DOHH2 (cell line): ENCODE measurements around the gene OPN4.

Source experiments
- H3F3A ChIP-seq: fragments of 200-600 bp; sonication (generic), shearing (Covaris generic); 2 replicates; pipeline ENCODE4 v1.6.0; 2016; ENCODE audit warnings: antibody characterized with exemption, mild to moderate bottlenecking; ENCODE audit not compliant: control insufficient read depth, insufficient read depth
- H3K27ac ChIP-seq: fragments of 200-600 bp; sonication (generic); 2 replicates; pipeline ENCODE4 v1.5.1; 2014; ENCODE audit warnings: low read depth, mild to moderate bottlenecking, low read length, moderate library complexity
- H3K27me3 ChIP-seq: fragments of 200-600 bp; sonication (generic); 2 replicates; pipeline ENCODE4 v1.6.1; 2014; ENCODE audit warnings: mild to moderate bottlenecking, low read length, mixed read lengths; ENCODE audit not compliant: control insufficient read depth
- H3K36me3 ChIP-seq: fragments of 200-600 bp; sonication (generic); 2 replicates; pipeline ENCODE4 v1.6.1; 2014; ENCODE audit warnings: mild to moderate bottlenecking, low read length, moderate library complexity, mixed read lengths; ENCODE audit not compliant: control insufficient read depth
- H3K4me1 ChIP-seq: fragments of 200-600 bp; sonication (generic); 2 replicates; pipeline ENCODE4 v1.6.1; 2014; ENCODE audit warnings: mild to moderate bottlenecking, low read length, mixed read lengths; ENCODE audit not compliant: control insufficient read depth
- H3K4me2 ChIP-seq: fragments of 200-600 bp; sonication (generic); 2 replicates; pipeline ENCODE4 v1.6.0; 2014; ENCODE audit warnings: mild to moderate bottlenecking, low read length, moderate library complexity
- H3K4me3 ChIP-seq: fragments of 200-600 bp; sonication (generic); 2 replicates; pipeline ENCODE4 v1.5.1; 2014; ENCODE audit warnings: mild to moderate bottlenecking, low read length, mixed read lengths
- H3K79me2 ChIP-seq: fragments of 200-600 bp; sonication (generic); 2 replicates; pipeline ENCODE4 v1.6.1; 2014; ENCODE audit warnings: mild to moderate bottlenecking, low read length, mixed read lengths; ENCODE audit not compliant: control insufficient read depth
- H3K9me2 ChIP-seq: fragments of 200-600 bp; sonication (generic); replicated peaks from 2 replicates; pipeline ENCODE4 v1.6.1; 2014; ENCODE audit warnings: mild to moderate bottlenecking, low read length, mixed read lengths; ENCODE audit not compliant: control insufficient read depth
- H3K9me3 ChIP-seq: fragments of 200-600 bp; sonication (generic); 2 replicates; pipeline ENCODE4 v1.6.1; 2014; ENCODE audit warnings: antibody characterized with exemption, low read length, mixed read lengths; ENCODE audit not compliant: control insufficient read depth, insufficient read depth
- H4K20me1 ChIP-seq: fragments of 200-600 bp; sonication (generic); 2 replicates; pipeline ENCODE4 v1.6.0; 2014; ENCODE audit warnings: low read depth, mild to moderate bottlenecking, antibody characterized with exemption, low read length, moderate library complexity; ENCODE audit not compliant: control insufficient read depth, insufficient read depth
- EZH2phosphoT487 ChIP-seq: fragments of 200-600 bp; sonication (generic); IDR thresholded peaks from 2 replicates; pipeline ENCODE4 v1.6.1; 2017; ENCODE audit warnings: borderline replicate concordance, mild to moderate bottlenecking, antibody characterized with exemption, low read length, moderate library complexity, mixed read lengths
- TF ChIP-seq, protein P1 (sequence below): fragments of 200-600 bp; sonication (generic); IDR thresholded peaks from one replicate; pipeline ENCODE4 v1.5.1; 2014; ENCODE audit warnings: antibody characterized with exemption, mild to moderate bottlenecking, low read depth, low read length; ENCODE audit not compliant: poor library complexity, severe bottlenecking

OPN4 gene

GRCh38 chr10:86628311-86628710, 26.0 kb upstream of the OPN4 start:
- H3K9me2 ChIP-seq: no peaks in the 10 kb centered on the region
- H3F3A ChIP-seq: no peaks in the 10 kb centered on the region
- H4K20me1 ChIP-seq: no peaks in the 10 kb centered on the region
- no peaks in the 10 kb centered on the region for H3K79me2 ChIP-seq
- no peak overlapping the region for H3K4me2 ChIP-seq
- no peaks in the 10 kb centered on the region for H3K27me3 ChIP-seq
- TF ChIP-seq, protein P1, sequence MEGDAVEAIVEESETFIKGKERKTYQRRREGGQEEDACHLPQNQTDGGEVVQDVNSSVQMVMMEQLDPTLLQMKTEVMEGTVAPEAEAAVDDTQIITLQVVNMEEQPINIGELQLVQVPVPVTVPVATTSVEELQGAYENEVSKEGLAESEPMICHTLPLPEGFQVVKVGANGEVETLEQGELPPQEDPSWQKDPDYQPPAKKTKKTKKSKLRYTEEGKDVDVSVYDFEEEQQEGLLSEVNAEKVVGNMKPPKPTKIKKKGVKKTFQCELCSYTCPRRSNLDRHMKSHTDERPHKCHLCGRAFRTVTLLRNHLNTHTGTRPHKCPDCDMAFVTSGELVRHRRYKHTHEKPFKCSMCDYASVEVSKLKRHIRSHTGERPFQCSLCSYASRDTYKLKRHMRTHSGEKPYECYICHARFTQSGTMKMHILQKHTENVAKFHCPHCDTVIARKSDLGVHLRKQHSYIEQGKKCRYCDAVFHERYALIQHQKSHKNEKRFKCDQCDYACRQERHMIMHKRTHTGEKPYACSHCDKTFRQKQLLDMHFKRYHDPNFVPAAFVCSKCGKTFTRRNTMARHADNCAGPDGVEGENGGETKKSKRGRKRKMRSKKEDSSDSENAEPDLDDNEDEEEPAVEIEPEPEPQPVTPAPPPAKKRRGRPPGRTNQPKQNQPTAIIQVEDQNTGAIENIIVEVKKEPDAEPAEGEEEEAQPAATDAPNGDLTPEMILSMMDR: no peak
- H3K36me3 ChIP-seq: no peaks in the 10 kb centered on the region
- no peaks in the 10 kb centered on the region for H3K9me3 ChIP-seq
- no peak overlapping the region for H3K4me3 ChIP-seq
- H3K27ac ChIP-seq: no peak overlapping the region
- no peaks in the 10 kb centered on the region for H3K4me1 ChIP-seq

DNA sequence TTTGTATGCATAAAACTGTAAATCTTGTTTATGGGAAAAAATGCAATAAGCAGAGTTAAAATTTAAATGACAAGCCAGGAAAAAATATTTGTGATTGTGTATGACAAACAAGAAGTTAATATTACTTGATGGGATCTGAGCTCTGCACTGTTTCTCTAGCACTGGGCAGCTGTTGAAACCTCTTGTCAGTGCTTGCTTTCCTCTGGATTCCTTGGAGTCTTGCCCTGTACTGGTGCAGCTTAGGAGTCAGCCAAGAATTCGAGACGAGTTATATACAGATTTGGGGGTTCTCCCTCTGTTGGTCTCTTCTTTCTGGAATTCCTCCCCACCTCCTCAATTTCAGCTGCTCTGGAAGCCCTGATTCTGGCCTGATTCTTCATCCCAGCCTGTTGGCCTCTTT, 24.3 kb upstream of the OPN4 start:
- no peaks in the 10 kb centered on the region for H3F3A ChIP-seq
- peaks cover 5% of the 10 kb centered on the region; the same call in 1 of the 2 replicates for H3K27me3 ChIP-seq
- no peaks in the 10 kb centered on the region for H3K9me2 ChIP-seq
- no peaks in the 10 kb centered on the region for H3K4me1 ChIP-seq
- H3K4me3 ChIP-seq: no peak overlapping the region
- no peaks in the 10 kb centered on the region for H3K9me3 ChIP-seq
- H4K20me1 ChIP-seq: no peaks in the 10 kb centered on the region
- H3K27ac ChIP-seq: no peak overlapping the region
- no peak for TF ChIP-seq EZH2phosphoT487
- TF ChIP-seq, protein P1: no peak
- H3K36me3 ChIP-seq: no peaks in the 10 kb centered on the region
- H3K4me2 ChIP-seq: no peak overlapping the region
- H3K79me2 ChIP-seq: no peaks in the 10 kb centered on the region

GRCh38 chr10:86632009-86632800, 22.1 kb upstream of the OPN4 start:
- Histone ChIP-seq H3K27me3 (peaks cover 11% of the 10 kb centered on the region; the same call in 1 of the 2 replicates), H3K9me2 (no peaks in the 10 kb centered on the region), H3K9me3 (no peaks in the 10 kb centered on the region), H3K4me1 (no peaks in the 10 kb centered on the region), H3K4me3 (no peak overlapping the region), H3K27ac (no peak overlapping the region), H3K36me3 (no peaks in the 10 kb centered on the region), H3F3A (no peaks in the 10 kb centered on the region), H3K79me2 (no peaks in the 10 kb centered on the region), H4K20me1 (no peaks in the 10 kb centered on the region), H3K4me2 (no peak overlapping the region)
- TF ChIP-seq, protein P1: no peak
- no peak for TF ChIP-seq EZH2phosphoT487
